Activated naive CD4-positive, alpha-beta T cell treated with anti-CD3 and anti-CD28 coated beads for 36 hours (primary cell): ENCODE data around the gene TEDC1. TPM values are rescaled to one million over a fixed set of nuclear protein-coding genes. Genes with fewer than 3 reads are reported as not detected.

ENCODE experiments used
- CTCF ChIA-PET: fragments of 350-600 bp; sonication (Branson Sonifier 250); formaldehyde crosslinking; loops from one replicate; lab custom pipeline; 2021; ENCODE audit warnings: antibody characterized with exemption; lab: Charles Lee
- DNase-seq: peaks from one replicate; pipeline ENCODE4 v3.0.0-alpha.2; 2020
- H3K27ac Mint-ChIP-seq: one replicate; pipeline ENCODE4 v1.8.0; 2021; ENCODE audit warnings: mild to moderate bottlenecking, mixed read lengths
- H3K27me3 Mint-ChIP-seq: one replicate; pipeline ENCODE4 v1.8.0; 2021; ENCODE audit warnings: low read depth, mixed read lengths
- H3K36me3 Mint-ChIP-seq: one replicate; pipeline ENCODE4 v1.8.0; 2021; ENCODE audit warnings: low read depth, mixed read lengths
- H3K4me1 Mint-ChIP-seq: one replicate; pipeline ENCODE4 v1.8.0; 2021; ENCODE audit warnings: low read depth, mixed read lengths
- H3K4me3 Mint-ChIP-seq: one replicate; pipeline ENCODE4 v1.8.0; 2021; ENCODE audit warnings: mild to moderate bottlenecking, moderate library complexity, mixed read lengths
- H3K9me3 Mint-ChIP-seq: one replicate; pipeline ENCODE4 v1.8.0; 2021; ENCODE audit warnings: mixed read lengths
- intact Hi-C: fragments of 100-400 bp; cut with micrococcal nuclease; formaldehyde crosslinking; loops from one replicate; pipeline ENCODE4 v1.15.1; 2023
- total RNA-seq, 2 experiments: library from RNA; stranded (reverse); gene quantifications; one replicate each; pipeline ENCODE4 v1.2.3, GENCODE V29; 2021

TEDC1 gene
- total RNA-seq, 2 experiments from 2014 or later = 27.8 to 28.6 TPM

GRCh38 chr14:105508601-105509000 is 17.6 kb downstream of the TEDC1 start:
- Mint-ChIP-seq H3K4me3 (no peak overlapping the region), H3K4me1 (no peaks in the 10 kb centered on the region), H3K36me3 (no peaks in the 10 kb centered on the region), H3K9me3 (no peaks in the 10 kb centered on the region), H3K27me3 (peaks cover 25% of the 10 kb centered on the region), H3K27ac (no peak overlapping the region)
- CTCF ChIA-PET = no interaction called here
- no peak for DNase-seq
- intact Hi-C loops = no loop called here

GRCh38 chr14:105517096-105517495 is 26.1 kb downstream of the TEDC1 start:
- H3K27me3 Mint-ChIP-seq = peaks cover 32% of the 10 kb centered on the region
- intact Hi-C loops = no loop called here
- H3K4me3 Mint-ChIP-seq = no peak overlapping the region
- no peaks in the 10 kb centered on the region for H3K4me1 Mint-ChIP-seq
- no peaks in the 10 kb centered on the region for H3K9me3 Mint-ChIP-seq
- H3K27ac Mint-ChIP-seq = no peak overlapping the region
- no peaks in the 10 kb centered on the region for H3K36me3 Mint-ChIP-seq
- CTCF ChIA-PET = no interaction called here
- no peak for DNase-seq

DNA sequence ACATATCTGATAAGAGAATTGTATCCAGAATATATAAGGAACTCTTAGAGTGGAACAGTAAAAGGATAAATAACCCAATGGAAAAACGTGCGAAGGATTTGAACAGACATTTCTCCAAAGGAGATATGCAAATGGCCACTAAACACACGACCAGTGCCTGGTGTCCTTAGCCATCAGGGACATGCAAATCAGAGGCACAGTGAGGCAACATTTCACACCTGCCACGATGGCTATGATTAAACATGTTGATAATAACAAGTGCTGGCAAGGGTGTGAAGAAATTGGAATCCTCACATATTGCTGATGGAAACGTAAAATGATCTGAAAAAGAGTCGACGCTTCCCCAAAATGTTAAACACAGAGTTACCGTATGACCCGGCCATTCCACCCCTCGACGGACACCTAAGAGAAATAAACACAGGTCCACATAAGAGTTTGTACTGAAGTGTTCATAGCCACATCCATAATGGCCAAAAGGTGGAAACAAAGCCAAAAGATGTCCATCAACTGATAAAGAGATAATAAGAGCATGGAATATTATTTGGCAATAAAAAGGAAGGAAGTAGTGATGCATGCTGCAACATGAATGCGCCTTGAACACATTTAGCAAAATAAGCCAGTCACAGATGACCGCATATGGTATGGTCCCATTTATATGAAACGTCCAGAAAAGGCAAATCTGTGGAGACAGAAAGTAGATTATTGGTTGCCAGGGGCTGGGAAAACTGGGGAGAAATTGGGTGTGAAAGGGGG is 29.1 kb downstream of the TEDC1 start:
- Mint-ChIP-seq H3K36me3 (no peaks in the 10 kb centered on the region), H3K4me3 (no peak overlapping the region), H3K9me3 (no peaks in the 10 kb centered on the region), H3K27me3 (peaks cover 31% of the 10 kb centered on the region), H3K27ac (no peak overlapping the region), H3K4me1 (no peaks in the 10 kb centered on the region)
- CTCF ChIA-PET = no interaction called here
- intact Hi-C loops = no loop called here
- no peak for DNase-seq

GRCh38 chr14:105525326-105525725 is 34.3 kb downstream of the TEDC1 start:
- Mint-ChIP-seq H3K4me1 (peaks cover 16% of the 10 kb centered on the region), H3K36me3 (peaks cover 2% of the 10 kb centered on the region), H3K4me3 (no peak overlapping the region), H3K27ac (no peak overlapping the region), H3K27me3 (peaks cover 11% of the 10 kb centered on the region), H3K9me3 (no peaks in the 10 kb centered on the region)
- CTCF ChIA-PET = no interaction called here
- intact Hi-C loops = no loop called here
- DNase-seq = no peak

DNA sequence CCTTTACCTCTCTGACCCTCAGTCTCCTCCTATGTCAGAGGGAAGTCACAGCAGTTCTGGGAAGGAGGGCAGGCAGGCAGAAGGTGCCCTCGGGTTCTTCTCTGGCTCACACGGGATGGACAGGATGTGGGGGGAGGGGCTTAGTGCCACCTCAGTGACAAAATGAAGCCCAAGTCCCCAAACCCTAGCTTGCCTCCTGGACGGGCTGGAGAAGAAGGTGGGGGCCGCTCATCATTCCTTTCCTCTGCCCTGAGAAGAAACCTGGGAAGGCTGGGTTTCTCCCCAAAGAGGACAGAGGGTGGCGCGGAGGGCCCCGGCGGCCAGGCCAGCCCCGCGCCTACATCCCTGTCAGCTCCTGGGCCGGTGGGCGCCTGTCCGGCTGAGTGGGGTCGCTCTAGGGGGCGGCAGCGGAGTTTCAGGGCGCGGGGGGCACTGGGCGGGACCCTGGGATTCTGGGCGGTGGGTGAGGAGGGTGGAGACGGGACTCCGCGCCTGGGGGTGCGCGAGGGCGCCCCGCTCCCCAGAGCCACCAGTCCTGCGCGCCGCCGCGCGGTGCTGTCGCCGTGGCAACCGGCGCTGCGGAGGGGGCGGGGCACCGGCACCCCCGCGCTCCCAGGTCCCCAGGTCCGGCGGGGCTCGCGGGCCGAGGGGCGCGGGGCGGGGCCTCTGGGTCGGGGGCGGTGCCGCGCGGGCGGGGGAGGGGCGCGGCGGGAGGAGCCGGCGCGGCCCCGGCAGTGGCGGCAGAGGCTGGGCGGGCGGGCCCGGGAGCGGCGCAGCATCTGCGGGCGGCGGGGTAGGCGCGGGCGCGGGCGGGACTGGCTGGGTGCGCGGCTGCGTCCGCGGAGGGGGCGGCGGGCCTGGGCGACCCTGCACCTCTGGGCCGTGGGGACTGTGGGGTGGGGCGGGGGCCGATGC is 35.1 kb downstream of the TEDC1 start, which contains the start of gene TMEM121:
Gene TMEM121, plus strand, starts transcription at position 723 of the 915 bp plus-strand sequence. CDS start 2,252 bp downstream, outside the sequence.
- CTCF ChIA-PET = no interaction called here
- peaks cover 21% of the 10 kb centered on the region for H3K4me1 Mint-ChIP-seq
- DNase-seq = peak; percentile 20
- H3K27ac Mint-ChIP-seq = peak within 1 kb of the TSS; percentile 66
- intact Hi-C loops = no loop called here
- no peaks in the 10 kb centered on the region for H3K9me3 Mint-ChIP-seq
- peaks cover 2% of the 10 kb centered on the region for H3K36me3 Mint-ChIP-seq
- peaks cover 9% of the 10 kb centered on the region for H3K27me3 Mint-ChIP-seq
- H3K4me3 Mint-ChIP-seq = peak within 1 kb of the TSS; percentile 79

GRCh38 chr14:105526776-105527380 is 35.8 kb downstream of the TEDC1 start:
- intact Hi-C loops = loop anchor here (1.0 kb wide), 1 partner anchor 46 kb away; no protein-coding TSS in a partner anchor
- Mint-ChIP-seq H3K4me1 (peaks cover 21% of the 10 kb centered on the region), H3K4me3 (peak overlapping the region; percentile 79), H3K27ac (peak overlapping the region; percentile 66), H3K27me3 (peaks cover 9% of the 10 kb centered on the region), H3K9me3 (no peaks in the 10 kb centered on the region), H3K36me3 (peaks cover 2% of the 10 kb centered on the region)
- no peak for DNase-seq
- CTCF ChIA-PET = interaction anchor here (0.5 to 2.1 kb wide), 2 partner anchors 156 to 287 kb away, joined by 4 to 8 read pairs; no protein-coding TSS in a partner anchor

DNA sequence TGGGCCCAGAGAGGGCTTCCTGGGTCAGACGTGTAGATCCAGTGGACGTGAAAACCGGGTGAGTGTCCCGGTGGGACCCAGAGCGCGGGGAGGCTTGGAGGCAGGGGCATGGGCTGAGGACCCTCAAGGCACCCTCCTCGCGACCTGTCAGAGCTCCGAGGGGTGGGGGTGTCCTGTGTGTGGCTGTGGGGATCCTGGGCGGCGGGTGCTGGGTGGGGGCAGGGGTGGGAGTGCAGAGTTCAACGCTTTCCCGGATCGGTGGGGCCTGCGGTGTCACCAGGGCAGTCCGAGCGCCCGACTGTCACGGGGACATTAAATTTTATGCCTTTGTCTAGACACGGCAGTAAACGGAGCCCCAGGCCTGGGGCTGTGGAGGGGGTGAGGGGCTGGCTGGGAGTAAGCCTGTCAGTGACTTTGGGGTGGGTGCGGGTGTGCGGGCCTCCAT is 36.4 kb downstream of the TEDC1 start:
- Mint-ChIP-seq H3K27ac (peak overlapping the region; percentile 66), H3K9me3 (no peaks in the 10 kb centered on the region), H3K36me3 (peaks cover 2% of the 10 kb centered on the region), H3K4me3 (peak overlapping the region; percentile 79), H3K4me1 (peaks cover 21% of the 10 kb centered on the region), H3K27me3 (peaks cover 9% of the 10 kb centered on the region)
- CTCF ChIA-PET = interaction anchor here (0.5 to 2.1 kb wide), 2 partner anchors 157 to 286 kb away, joined by 4 to 8 read pairs; no protein-coding TSS in a partner anchor
- DNase-seq = no peak
- intact Hi-C loops = loop anchor here (1.0 kb wide), 1 partner anchor 46 kb away; no protein-coding TSS in a partner anchor

DNA sequence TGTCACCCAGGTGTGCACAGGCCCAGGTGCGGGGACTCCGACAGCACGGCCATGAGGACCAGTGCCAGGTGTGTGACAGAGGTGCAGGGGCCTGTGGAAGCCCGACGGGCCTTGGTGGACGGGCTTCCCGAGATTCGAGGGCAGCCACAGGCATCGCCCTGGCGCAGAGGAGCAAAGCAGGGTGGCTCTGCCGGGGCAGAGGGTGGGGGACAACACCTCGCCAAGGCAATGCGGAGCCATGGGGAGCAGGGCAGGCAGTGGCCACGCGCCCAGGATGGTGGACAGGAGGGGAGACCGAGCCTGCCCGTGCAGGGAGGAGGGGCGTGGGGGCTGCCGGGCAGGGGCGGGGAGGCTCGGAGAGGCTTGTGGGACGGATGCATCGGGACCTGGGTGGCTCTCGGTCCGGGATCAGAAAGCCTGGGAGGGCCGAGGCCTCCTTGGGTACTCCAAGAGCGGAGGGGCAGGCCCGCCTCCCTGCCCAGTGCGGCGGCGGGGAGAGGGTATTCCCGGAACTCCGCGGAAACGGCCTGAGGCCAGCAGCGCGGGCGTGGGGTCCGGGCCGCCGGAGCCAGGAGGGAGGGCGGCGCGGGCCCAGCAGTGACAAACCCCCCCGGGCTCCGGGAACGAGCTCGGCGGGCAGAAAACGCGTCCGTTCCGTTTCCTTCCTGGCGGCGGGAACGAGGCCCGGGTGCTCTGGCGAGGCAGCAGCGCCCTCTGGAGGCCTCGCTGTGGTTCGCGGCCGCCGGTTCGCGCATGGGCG is 37.0 kb downstream of the TEDC1 start:
- intact Hi-C loops = loop anchor here (1.0 kb wide), 4 partner anchors 37 to 157 kb away; partner anchors contain the start of gene TEDC1
- H3K27ac Mint-ChIP-seq = no peak overlapping the region
- no peaks in the 10 kb centered on the region for H3K9me3 Mint-ChIP-seq
- H3K27me3 Mint-ChIP-seq = peaks cover 9% of the 10 kb centered on the region
- H3K36me3 Mint-ChIP-seq = peaks cover 2% of the 10 kb centered on the region
- peaks cover 21% of the 10 kb centered on the region for H3K4me1 Mint-ChIP-seq
- peak overlapping the region; percentile 79 for H3K4me3 Mint-ChIP-seq
- DNase-seq = peak; percentile 85
- CTCF ChIA-PET = interaction anchor here (0.6 to 2.1 kb wide), 5 partner anchors 36 to 157 kb away, joined by 3 to 8 read pairs (median 4); no protein-coding TSS in a partner anchor

GRCh38 chr14:105528586-105529318 is 37.7 kb downstream of the TEDC1 start:
- CTCF ChIA-PET = interaction anchor here (0.6 to 2.1 kb wide), 5 partner anchors 37 to 158 kb away, joined by 3 to 8 read pairs (median 4); no protein-coding TSS in a partner anchor
- DNase-seq = peak; percentile 26
- peaks cover 2% of the 10 kb centered on the region for H3K36me3 Mint-ChIP-seq
- intact Hi-C loops = loop anchor here (1.0 kb wide), 3 partner anchors 37 to 157 kb away; partner anchors contain the start of gene TEDC1
- H3K9me3 Mint-ChIP-seq = no peaks in the 10 kb centered on the region
- H3K4me3 Mint-ChIP-seq = peak overlapping the region; percentile 80
- peak overlapping the region; percentile 85 for H3K27ac Mint-ChIP-seq
- H3K4me1 Mint-ChIP-seq = peaks cover 21% of the 10 kb centered on the region
- peaks cover 7% of the 10 kb centered on the region for H3K27me3 Mint-ChIP-seq

DNA sequence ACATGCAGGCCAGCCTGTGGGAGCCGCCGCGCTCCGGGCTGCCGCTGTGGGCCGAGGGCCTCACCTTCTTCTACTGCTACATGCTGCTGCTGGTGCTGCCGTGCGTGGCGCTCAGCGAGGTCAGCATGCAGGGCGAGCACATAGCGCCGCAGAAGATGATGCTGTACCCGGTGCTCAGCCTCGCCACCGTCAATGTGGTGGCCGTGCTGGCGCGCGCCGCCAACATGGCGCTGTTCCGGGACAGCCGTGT is 38.2 kb downstream of the TEDC1 start:
- Mint-ChIP-seq H3K9me3 (no peaks in the 10 kb centered on the region), H3K27ac (peak overlapping the region; percentile 85), H3K4me1 (peaks cover 21% of the 10 kb centered on the region), H3K36me3 (peaks cover 2% of the 10 kb centered on the region), H3K27me3 (peaks cover 7% of the 10 kb centered on the region), H3K4me3 (peak overlapping the region; percentile 80)
- DNase-seq = no peak
- CTCF ChIA-PET = interaction anchor here (1.4 to 1.6 kb wide), 2 partner anchors 48 to 111 kb away, joined by 4 read pairs; no protein-coding TSS in a partner anchor
- intact Hi-C loops = no loop called here
